Uterus (tissue), 2 donors: ENCODE measurements around the gene SLC4A1AP.

Experiments
- CTCF ChIP-seq, 4 experiments: fragments of 200-600 bp in 2 of 4; fragments of 450-650 bp in 2 of 4; sonication (generic) in 2 of 4; IDR thresholded peaks; one replicate each; pipeline ENCODE4 v1.5.1; 2016 to 2019; ENCODE audit warnings: antibody characterized with exemption in 4 of 4, mild to moderate bottlenecking in 2 of 4, moderate library complexity in 1 of 4
- POLR2A ChIP-seq, 2 donors: fragments of 450-650 bp; IDR thresholded peaks; one replicate each; pipeline ENCODE4 v1.6.1; 2016; ENCODE audit warnings: antibody characterized with exemption in 2 of 2, mild to moderate bottlenecking in 1 of 2, moderate library complexity in 1 of 2

DNA sequence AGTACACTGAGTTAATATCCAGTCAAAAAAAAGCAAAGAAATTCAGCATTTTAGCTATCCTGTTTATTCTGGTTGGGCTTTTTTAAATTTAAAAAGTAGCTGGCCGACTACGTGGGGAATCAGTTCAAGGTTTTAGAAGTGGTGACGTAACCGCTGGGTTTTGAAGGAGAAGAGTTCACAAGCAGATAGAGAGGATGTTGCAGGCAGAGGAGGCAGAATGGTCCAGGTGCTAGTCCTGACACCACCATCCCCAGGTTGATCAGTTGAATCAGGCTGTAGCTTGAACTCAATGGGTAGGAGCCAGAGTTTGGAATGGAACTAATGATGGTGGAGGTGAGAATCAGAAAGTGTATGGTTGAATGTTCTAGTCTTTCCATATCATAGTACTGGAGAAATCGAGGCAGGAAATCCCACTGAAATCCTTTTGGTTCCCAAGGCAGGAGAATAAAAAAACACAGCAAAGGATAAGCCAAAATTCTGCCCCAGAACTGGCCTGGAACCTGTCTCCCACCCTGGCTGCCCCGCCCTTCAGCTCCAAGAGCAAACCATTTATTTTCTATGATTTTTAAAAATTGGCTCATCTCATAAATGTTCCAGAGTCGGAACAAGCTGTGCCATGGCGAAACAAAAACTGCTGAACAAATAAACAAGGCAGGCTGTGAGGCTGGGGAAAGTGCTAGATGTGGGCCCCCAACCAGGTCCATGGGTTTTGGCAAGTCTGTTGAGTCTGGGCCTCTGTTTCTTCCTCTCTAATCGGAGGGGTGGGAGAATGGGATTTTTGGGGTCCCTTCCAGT, 44.0 kb downstream of the SLC4A1AP start:
- TF ChIP-seq CTCF (IDR thresholded peaks at IDR 0.05) (no peak), POLR2A (IDR thresholded peaks at IDR 0.05) (no peak)
